ENCODE data around the gene INVS.
"Not testable (repeated sequence)": the region's sequence is repeated elsewhere in the genome, so short reads cannot be mapped to it uniquely, and the experiment has no call there.

Gene INVS

DNA sequence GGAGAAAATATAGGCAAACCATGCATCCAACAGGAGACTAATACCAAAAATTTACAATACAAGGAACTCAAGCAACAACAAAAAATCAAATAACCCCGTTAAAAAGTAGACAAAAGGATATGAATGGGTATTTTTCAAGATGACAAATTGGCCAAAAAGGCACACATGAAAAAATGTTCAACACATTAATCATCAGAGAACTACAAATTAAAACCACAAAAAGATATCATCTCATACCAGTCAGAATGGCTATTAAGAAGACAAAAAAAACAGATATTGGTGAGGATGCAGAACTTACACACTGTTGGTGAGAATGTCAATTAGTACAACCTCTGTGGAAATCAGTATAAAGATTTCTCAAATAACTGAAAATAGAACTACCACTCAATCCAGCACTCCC lies 218.7 kb downstream of the INVS start:
- DNase-seq (ENCODE audit: low spot score): no peak

DNA sequence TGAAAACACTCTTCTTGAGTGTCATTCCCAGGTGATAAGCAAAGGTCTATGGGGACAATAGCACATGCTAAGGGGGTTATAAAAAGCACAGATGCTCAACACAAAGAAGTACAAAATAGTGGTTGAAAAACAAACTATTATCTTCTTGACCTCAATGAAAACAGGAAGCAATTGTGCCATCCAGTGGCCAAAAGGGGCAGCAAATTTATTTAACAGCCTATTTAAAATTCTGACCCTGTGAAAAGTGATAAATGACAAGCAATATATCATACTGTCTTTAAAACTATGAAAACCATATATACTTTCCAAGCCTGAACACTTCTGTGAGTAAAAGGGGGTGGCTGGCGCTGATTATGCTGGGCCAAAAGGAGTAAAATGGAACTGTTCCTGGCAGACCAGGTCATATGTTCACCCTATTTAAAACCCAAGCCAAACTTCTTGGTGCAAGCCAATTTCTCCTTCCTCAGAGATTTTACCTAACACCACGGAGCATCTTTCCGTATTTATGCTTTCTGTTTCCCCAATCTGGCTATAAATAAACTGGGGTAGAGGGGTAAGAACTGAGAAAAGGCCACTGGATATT lies 224.0 kb downstream of the INVS start:
- peak; percentile 27 for DNase-seq (ENCODE audit: low spot score)

DNA sequence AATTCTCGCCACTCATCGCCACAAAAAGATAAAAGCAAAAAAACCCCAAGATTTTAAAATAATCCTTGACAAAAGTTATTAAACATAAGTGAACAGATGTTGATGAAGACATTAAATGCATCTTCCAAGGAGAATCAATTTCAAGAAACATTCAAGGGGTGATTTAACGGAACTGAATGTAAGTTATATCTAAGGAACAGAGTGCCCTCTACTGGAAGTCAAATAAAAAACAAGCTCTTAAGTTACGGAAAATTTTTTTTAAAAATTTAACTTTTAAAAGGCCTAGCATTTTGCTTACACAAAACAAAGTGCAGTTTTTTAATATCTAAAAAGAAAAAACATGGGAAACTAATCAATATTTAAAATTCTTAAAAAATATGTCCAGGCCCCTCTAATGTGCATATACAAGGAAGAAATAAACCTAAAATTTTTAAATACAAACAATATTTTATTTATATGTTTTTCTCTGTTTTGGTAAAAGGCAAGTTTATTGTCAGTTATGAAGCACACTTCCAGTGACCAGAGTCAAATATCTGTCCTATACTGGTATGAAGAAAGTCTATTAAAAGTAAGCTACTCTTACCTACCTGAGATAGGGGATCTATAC lies 225.7 kb downstream of the INVS start:
- peak; percentile 17 for DNase-seq (ENCODE audit: low spot score)

DNA sequence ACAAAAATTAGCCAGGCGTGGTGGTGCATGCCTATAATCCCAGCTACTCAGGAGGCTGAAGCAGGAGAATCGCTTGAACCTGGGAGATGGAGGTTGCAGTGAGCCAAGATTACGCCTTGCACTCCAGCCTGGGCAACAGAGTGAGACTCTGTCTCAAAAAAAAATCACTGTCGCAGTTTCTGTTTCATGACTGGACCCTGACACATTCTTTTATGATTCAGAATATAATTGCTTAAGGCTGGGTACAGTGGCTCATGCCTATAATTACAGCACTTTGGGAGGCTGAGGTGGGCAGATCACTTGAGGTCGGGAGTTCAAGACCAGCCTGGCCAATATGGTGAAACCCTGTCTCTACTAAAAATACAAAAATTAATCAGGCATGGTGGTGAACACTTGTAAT lies 239.7 kb downstream of the INVS start:
- DNase-seq (ENCODE audit: low spot score): not testable (repeated sequence)

DNA sequence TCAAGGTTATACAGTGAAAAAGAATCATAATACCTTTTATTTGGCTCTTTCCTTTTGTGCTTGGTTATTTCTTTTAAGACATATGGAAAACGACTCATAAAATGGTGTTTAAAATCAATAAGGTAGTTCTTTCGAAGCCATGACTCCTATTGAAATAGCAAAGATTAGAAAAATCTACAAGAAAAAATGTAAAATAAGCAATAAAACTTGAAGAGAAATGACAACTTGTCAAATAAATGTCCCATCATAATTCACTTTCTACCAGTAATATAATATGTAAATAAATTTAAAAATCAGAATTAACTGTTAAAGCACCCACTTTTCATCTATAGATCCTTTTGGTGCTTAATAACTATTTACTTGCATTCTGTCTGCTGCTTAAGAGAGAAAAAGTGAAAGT lies 241.2 kb downstream of the INVS start:
- no peak for DNase-seq (ENCODE audit: low spot score)

DNA sequence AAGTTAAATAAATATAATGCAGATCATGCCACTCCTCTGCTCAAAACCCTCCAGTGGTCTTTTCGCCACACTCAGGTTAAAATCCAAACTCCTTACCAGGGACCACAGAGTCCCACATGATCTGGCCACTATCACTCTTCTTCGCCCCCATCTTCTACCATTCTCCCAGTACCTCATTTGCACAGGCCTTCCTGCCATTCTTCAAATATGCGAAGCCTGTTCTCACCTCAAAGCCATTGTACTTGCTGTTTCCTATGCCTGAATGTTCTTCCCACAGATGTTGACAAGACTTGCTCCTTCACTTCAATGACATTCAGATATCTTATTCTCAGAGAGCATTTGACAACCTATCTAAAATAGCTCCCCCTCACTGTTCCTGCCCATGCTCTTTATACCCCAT lies 242.8 kb downstream of the INVS start:
- no peak for DNase-seq (ENCODE audit: low spot score)

DNA sequence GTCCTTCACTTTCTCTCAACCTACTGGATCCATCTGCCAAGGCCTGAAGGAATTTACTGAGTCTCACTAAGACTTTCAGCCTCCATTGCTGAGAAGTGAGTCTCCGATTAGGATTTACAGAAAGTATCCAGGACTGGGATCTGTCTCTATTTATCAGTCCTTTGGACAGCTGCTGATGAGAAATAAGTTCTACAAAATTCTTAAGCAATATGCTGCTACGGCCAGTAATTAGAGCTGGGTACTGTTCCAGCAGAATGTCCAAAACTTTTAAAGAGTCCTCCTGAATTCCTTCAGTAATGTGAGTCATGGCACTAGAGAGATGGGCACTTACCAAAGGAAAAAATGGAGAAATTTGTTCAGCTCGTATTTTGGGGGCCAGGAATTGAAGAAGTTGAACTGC lies 247.8 kb downstream of the INVS start:
- DNase-seq (ENCODE audit: low spot score): no peak

DNA sequence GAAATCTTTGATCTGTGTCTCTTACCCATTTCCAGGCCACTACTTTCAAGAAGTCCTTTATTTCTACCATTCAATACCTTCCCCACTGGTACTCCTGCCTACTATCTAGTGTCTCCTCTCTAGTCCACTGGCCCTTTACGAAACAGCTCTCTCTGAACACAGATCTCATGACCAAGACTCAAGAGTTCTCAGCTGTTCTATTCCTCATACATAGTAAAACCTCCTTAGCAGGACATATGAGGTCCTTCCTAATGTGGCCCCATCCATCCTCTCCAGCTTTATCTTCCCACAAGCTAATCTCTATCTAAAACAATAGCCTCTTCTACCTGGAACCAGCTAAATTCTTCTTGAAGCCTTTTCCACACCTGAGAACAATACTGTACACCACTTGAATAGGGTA lies 251.1 kb downstream of the INVS start:
- DNase-seq (ENCODE audit: low spot score): no peak

Small RNA genes within 50 kb of the gene (small RNA-seq; reads per million reads assigned to genes)
- gene RN7SL75P: 0 to 0.04 reads per million in 2 experiments

Measured in SK-N-DZ (cell line).